GM12873 (cell line): ENCODE data around the gene MAN2C1.

Source experiments
- TF ChIP-seq, protein P1 (sequence below): IDR thresholded peaks from 2 replicates; pipeline ENCODE4 v1.5.1; 2012; ENCODE audit warnings: low read depth, mild to moderate bottlenecking, moderate library complexity, low read length, control low read depth; ENCODE audit not compliant: insufficient read depth; ENCODE audit errors: missing control alignments

The MAN2C1 gene

DNA sequence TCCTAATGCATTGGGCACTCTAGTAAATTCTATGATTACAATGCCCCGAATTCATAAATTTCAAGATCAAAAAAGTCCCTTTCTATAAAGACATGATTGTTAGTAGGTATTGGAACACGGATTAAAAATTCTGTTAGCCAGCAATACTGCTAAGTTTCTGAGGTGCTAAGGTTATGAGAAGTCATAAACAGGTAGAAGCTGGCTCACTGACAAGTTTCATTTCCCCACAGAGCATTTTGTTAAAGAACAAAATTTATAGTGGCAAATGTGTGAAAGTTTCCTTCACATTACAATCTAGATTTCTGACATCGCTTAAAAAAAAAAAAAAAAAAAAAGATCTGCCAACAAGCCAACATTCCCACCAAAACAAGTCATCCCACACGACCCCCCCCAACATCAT is 12.4 kb upstream of the MAN2C1 start:
- TF ChIP-seq, protein P1, sequence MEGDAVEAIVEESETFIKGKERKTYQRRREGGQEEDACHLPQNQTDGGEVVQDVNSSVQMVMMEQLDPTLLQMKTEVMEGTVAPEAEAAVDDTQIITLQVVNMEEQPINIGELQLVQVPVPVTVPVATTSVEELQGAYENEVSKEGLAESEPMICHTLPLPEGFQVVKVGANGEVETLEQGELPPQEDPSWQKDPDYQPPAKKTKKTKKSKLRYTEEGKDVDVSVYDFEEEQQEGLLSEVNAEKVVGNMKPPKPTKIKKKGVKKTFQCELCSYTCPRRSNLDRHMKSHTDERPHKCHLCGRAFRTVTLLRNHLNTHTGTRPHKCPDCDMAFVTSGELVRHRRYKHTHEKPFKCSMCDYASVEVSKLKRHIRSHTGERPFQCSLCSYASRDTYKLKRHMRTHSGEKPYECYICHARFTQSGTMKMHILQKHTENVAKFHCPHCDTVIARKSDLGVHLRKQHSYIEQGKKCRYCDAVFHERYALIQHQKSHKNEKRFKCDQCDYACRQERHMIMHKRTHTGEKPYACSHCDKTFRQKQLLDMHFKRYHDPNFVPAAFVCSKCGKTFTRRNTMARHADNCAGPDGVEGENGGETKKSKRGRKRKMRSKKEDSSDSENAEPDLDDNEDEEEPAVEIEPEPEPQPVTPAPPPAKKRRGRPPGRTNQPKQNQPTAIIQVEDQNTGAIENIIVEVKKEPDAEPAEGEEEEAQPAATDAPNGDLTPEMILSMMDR: no peak

DNA sequence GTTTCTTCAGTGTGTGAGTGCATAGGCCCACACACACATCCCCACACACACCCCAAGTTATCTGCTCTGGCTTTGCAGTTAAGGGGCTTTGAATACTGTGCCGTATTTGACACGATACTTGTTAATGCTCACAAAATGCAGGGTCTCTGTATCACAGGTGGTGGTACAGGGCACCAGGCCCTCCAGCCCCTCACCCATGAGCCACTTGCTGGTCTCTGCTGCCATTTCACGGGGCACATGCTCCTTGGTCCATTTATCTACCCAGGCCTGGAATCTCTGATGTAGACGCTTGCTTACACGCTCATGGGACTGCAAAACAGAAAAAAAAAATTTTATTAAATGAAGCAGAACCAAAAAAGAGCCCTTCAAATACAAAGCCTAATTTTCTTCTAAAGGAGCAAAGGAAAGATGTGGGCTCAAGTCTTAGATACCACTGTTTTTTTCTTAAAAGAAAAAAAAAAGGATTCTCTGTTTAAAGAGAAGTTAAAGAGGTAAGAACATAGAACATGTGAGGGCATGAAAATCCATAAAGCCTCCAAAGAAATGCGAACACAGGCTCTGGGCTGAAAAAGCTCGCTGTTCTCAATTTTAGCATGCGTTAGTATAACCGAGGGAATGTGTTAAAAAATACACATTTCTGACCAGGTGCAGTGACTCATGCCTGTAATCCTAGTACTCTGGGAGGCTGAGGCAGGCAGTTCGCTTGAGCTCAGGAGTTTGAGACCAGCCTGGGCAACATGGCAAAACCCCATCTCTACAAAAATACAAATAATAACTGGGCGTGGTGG is 3.7 kb upstream of the MAN2C1 start:
- TF ChIP-seq, protein P1: no peak

DNA sequence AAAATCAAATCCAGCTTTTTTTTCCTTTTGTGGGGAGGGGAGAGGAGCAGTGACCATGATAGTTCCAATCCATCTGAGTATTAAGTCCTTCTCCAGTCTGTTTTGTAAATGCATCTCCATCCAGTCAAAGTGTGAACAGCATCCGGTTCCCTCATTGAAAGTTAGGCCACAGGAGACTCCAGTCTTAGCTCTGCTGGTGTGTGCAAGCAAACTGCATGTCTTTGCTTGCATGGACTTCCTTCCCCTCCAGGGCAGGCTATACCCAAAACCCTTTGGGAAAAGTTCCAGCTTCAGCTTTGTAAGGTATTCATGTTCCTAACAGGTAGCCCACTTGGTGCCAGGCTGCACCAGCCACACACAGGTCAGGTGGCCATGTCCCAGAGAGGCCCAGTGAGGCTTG is 3.1 kb upstream of the MAN2C1 start:
- TF ChIP-seq, protein P1: no peak

DNA sequence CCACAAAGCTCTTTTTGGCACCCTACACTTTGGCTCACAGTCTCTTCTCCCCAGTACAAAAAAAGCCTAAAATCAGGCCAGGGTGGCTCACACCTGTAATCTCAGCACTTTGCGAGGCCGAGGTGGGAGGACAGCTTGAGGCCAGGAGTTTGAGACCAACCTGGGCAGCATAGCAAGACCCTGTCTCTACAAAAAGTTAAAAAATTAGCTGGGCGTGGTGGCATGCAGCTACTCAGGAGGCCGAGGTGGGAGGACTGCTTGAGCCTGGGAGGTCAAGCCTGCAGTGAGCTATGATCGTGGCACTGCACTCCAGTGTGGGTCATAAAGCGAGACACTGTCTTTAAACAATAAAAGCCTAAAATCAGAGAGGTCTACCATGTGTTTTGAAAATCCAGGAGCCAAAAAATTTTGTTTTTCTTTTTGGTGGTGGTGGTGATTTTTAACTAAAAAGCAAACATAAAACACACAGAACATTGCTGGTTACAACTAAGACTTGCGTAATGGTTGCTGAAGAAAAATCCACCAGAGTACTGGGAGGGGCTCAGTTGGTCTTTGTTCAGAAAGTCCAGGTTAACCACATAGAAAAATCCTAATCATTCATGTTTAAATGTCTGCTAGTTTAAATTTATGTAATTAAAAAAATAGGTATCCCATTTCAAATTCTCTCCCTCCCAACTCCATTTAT is 1.6 kb upstream of the MAN2C1 start:
- TF ChIP-seq, protein P1: no peak

DNA sequence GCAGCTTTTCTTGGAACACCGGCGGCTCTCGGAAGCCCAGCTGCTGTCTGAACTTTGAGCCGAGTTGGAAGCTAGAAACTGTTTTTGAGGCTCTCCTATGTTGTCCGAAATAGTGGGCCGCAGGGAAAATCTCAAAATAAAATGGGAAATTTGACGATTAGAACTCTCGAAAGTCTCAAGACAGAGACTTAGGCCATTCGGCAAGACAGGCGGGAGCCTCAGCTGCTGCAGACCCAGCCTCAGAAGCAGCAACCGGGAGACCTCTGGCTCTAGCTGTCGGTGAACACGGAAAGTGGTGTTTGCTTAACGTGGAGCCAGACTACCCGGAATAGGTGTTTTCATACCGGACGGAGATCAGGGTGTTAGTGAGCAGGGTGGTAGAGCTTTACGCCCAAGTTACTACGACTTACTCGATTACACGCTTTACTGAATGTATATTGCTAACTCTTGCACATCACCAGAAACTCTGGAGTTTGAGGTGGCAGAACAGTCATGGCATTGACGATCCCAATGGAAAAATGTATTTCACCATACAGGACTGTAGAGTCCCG is 357 bp upstream of the MAN2C1 start:
- TF ChIP-seq, protein P1: no peak

DNA sequence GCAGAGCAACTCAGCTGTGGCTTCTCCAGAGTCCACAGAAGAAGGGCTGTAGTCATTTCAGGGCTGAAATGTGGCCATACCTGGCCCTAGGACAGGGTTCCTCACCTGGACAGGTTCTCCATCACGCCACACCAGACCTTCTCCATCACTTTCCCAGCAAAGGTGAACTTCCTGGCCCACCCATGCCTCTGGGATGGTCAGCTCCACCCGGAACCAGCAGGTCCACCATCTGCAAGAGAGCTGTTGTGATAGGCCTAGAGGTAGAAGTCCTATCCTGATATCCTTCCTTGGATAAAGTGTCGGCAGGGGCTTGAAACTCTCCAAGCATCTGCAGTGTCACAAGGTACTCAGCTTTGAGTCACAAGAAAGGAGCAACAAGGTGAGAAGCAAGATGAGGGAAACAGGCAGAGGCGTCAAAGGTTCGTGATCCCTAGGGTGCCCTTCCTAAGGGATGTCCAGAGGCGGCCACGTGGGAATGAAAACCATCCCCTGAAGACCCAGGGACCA is 948 bp downstream of the MAN2C1 start:
- TF ChIP-seq, protein P1: no peak

DNA sequence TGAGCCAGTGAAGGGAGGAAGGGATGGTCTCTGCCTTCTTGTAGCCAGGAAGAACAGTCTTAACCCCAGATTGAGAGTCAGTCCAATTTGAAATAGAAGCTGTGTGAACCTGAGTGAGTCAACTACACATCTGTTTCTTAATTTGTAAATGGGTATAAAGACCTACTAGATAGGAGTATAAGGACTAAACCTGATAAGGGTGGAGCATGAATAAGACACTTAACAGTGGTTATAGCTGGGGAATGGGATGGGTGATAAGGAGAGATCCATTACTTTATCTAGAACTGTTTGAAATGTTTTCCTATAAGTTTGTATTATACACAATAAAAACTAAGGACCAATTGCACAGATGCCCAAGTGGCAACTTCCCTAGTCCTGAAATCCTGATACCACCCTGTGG is 1.4 kb downstream of the MAN2C1 start:
- TF ChIP-seq, protein P1: no peak
